Esophagus (tissue), 2 donors: Measurements from ENCODE around the gene NFIB. TPM values are rescaled to one million over a fixed set of nuclear protein-coding genes. Genes with fewer than 3 reads are reported as not detected.

Experiments used
- H3K27ac ChIP-seq, 2 donors: one replicate each; pipeline ENCODE4 v1.5.1; 2013; ENCODE audit warnings: low read depth in 2 of 2, mild to moderate bottlenecking in 2 of 2, inconsistent platforms in 1 of 2, low read length in 1 of 2, moderate library complexity in 1 of 2
- H3K27me3 ChIP-seq, 2 donors: one replicate each; pipeline ENCODE4 v1.6.1; 2013; ENCODE audit warnings: low read length in 2 of 2, control low read depth in 1 of 2, mild to moderate bottlenecking in 1 of 2; ENCODE audit not compliant: insufficient read depth in 2 of 2, control insufficient read depth in 1 of 2
- H3K36me3 ChIP-seq, 2 donors: one replicate each; pipeline ENCODE4 v1.6.1; 2013; ENCODE audit warnings: low read length in 1 of 2; ENCODE audit not compliant: control insufficient read depth in 2 of 2, insufficient read depth in 2 of 2
- H3K4me1 ChIP-seq, 2 donors: one replicate each; pipeline ENCODE4 v1.6.1; 2013; ENCODE audit warnings: low read length in 1 of 2; ENCODE audit not compliant: control insufficient read depth in 2 of 2, insufficient read depth in 2 of 2
- H3K4me3 ChIP-seq, 2 donors: one replicate each; pipeline ENCODE4 v1.5.1; 2013; ENCODE audit warnings: low read length in 2 of 2, mild to moderate bottlenecking in 2 of 2, low read depth in 1 of 2, moderate library complexity in 1 of 2
- H3K9me3 ChIP-seq, 2 donors: one replicate each; pipeline ENCODE4 v1.6.1; 2013; ENCODE audit warnings: mild to moderate bottlenecking in 2 of 2, low read depth in 1 of 2, low read length in 1 of 2, moderate library complexity in 1 of 2; ENCODE audit not compliant: control insufficient read depth in 2 of 2, insufficient read depth in 1 of 2
- WGBS, 2 donors: extraction: QIAGEN DNeasy Blood & Tissue Kit; methylation state at CpG; one replicate each; pipeline ENCODE4 v1.1.7; 2013; 5-methylcytosine and 5-hydroxymethylcytosine counted together
- polyA plus RNA-seq, 2 donors: library from polyadenylated mRNA; stranded (reverse); fragments of 200-250 nt; gene quantifications; one replicate each; pipeline ENCODE4 v1.2.3, GENCODE V29; 2013
- donor health status: healthy with polysubstance abuse.
- donor health status: Bipolar disorder and iron deficiency.

The NFIB gene
- polyA plus RNA-seq, 2 donors: 4.0 to 6.6 TPM

GRCh38 chr9:14337615-14338014 is 23.7 kb upstream of the NFIB start:
- Histone ChIP-seq H3K4me3 (no peak overlapping the region), H3K9me3 (no peaks in the 10 kb centered on the region), H3K36me3 (no peaks in the 10 kb centered on the region), H3K27ac (no peak overlapping the region), H3K27me3 (peaks cover 0 to 4% of the 10 kb centered on the region in 2 donors), H3K4me1 (no peaks in the 10 kb centered on the region)
- 47 to 49% methylated on average over 4 of the region's 4 CpGs for WGBS, 2 donors

GRCh38 chr9:14336244-14336643 is 22.3 kb upstream of the NFIB start:
- Histone ChIP-seq H3K4me3 (no peak overlapping the region), H3K4me1 (no peaks in the 10 kb centered on the region), H3K9me3 (no peaks in the 10 kb centered on the region), H3K36me3 (no peaks in the 10 kb centered on the region), H3K27me3 (peaks cover 0 to 4% of the 10 kb centered on the region in 2 donors), H3K27ac (no peak overlapping the region)
- WGBS, 2 donors: 96 to 100% methylated on average over 1 of the region's 1 CpG

GRCh38 chr9:14331120-14331519 is 17.2 kb upstream of the NFIB start:
- no peaks in the 10 kb centered on the region for H3K36me3 ChIP-seq
- 47 to 59% methylated on average over 3 of the region's 3 CpGs for WGBS, 2 donors
- H3K9me3 ChIP-seq: no peaks in the 10 kb centered on the region
- H3K27me3 ChIP-seq: no peaks in the 10 kb centered on the region
- H3K4me1 ChIP-seq: no peaks in the 10 kb centered on the region
- H3K27ac ChIP-seq: no peak overlapping the region
- H3K4me3 ChIP-seq: no peak overlapping the region

GRCh38 chr9:14327036-14327435 is 13.1 kb upstream of the NFIB start:
- no peaks in the 10 kb centered on the region for H3K36me3 ChIP-seq
- no peaks in the 10 kb centered on the region for H3K9me3 ChIP-seq
- 92% methylated on average over 4 of the region's 4 CpGs for WGBS, 2 donors
- H3K4me1 ChIP-seq: no peaks in the 10 kb centered on the region
- H3K27ac ChIP-seq: no peak overlapping the region
- no peak overlapping the region for H3K4me3 ChIP-seq
- H3K27me3 ChIP-seq: no peaks in the 10 kb centered on the region

GRCh38 chr9:14326264-14326826 is 12.4 kb upstream of the NFIB start:
- no peaks in the 10 kb centered on the region for H3K9me3 ChIP-seq
- WGBS, 2 donors: 72 to 91% methylated on average over 3 of the region's 3 CpGs
- H3K27ac ChIP-seq: no peak overlapping the region

GRCh38 chr9:14325147-14325546 is 11.2 kb upstream of the NFIB start:
- Histone ChIP-seq H3K27me3 (no peaks in the 10 kb centered on the region), H3K4me1 (peaks cover 0 to 2% of the 10 kb centered on the region in 2 donors), H3K4me3 (no peak overlapping the region), H3K9me3 (no peaks in the 10 kb centered on the region), H3K27ac (no peak overlapping the region), H3K36me3 (no peaks in the 10 kb centered on the region)

More at GRCh38 chr9:14326264-14326826, 12.4 kb upstream of the NFIB start:
- Histone ChIP-seq H3K4me1 (no peaks in the 10 kb centered on the region), H3K4me3 (no peak overlapping the region), H3K36me3 (no peaks in the 10 kb centered on the region), H3K27me3 (no peaks in the 10 kb centered on the region)

- Histone ChIP-seq H3K27ac (no peak overlapping the region), H3K9me3 (no peaks in the 10 kb centered on the region), H3K27me3 (no peaks in the 10 kb centered on the region), H3K36me3 (no peaks in the 10 kb centered on the region), H3K4me1 (peaks cover 0 to 2% of the 10 kb centered on the region in 2 donors), H3K4me3 (no peak overlapping the region)
- 72 to 91% methylated on average over 2 of the region's 2 CpGs for WGBS, 2 donors
These were observed 10.2 kb upstream of the NFIB start for GRCh38 chr9:14323985-14324650.

GRCh38 chr9:14323083-14323971 is 9.4 kb upstream of the NFIB start:
- Histone ChIP-seq H3K27me3 (no peaks in the 10 kb centered on the region), H3K4me1 (peaks cover 0 to 2% of the 10 kb centered on the region in 2 donors), H3K4me3 (peak overlapping the region; percentile 72 to 91), H3K36me3 (no peaks in the 10 kb centered on the region), H3K27ac (peak overlapping the region; percentile 89 to 98), H3K9me3 (no peaks in the 10 kb centered on the region)
- 18 to 19% methylated on average over 17 of the region's 17 CpGs for WGBS, 2 donors

- WGBS, 2 donors: 0% methylated on average over 76 to 98 of the region's 98 CpGs
- no peaks in the 10 kb centered on the region for H3K36me3 ChIP-seq
- H3K27me3 ChIP-seq: no peaks in the 10 kb centered on the region
- peaks cover 0 to 2% of the 10 kb centered on the region in 2 donors for H3K4me1 ChIP-seq
- H3K9me3 ChIP-seq: no peaks in the 10 kb centered on the region
- peak overlapping the region; percentile 72 to 91 for H3K4me3 ChIP-seq
- H3K27ac ChIP-seq: peak overlapping the region; percentile 95 to 98
These were observed 8.5 kb upstream of the NFIB start for GRCh38 chr9:14322211-14323082.
